B cell (primary cell): Measurements from ENCODE around the gene AKAP6. TPM values are rescaled to one million over a fixed set of nuclear protein-coding genes. Genes with fewer than 3 reads are reported as not detected.

Experiments used
- ATAC-seq: fragments of 200-7000 bp; cut with Tn5 transposase; one replicate; pipeline ENCODE4 v1.10.0; 2021; ENCODE audit warnings: low read depth, mild to moderate bottlenecking, moderate number of reproducible peaks, moderate library complexity
- CTCF ChIA-PET: fragments of 350-600 bp; sonication (Branson Sonifier 250); formaldehyde crosslinking; loops from one replicate; lab custom pipeline; 2021; ENCODE audit warnings: antibody characterized with exemption, inconsistent platforms; lab: Charles Lee
- POLR2A ChIA-PET: fragments of 350-600 bp; sonication (Branson Sonifier 250); formaldehyde crosslinking; loops from one replicate; lab custom pipeline; 2021; ENCODE audit warnings: antibody characterized with exemption; lab: Charles Lee
- DNase-seq: peaks from one replicate; pipeline ENCODE4 v3.0.0; 2013
- H2AFZ ChIP-seq: 2 replicates; pipeline ENCODE4 v1.6.1; 2012; ENCODE audit warnings: mild to moderate bottlenecking, low read depth, low read length; ENCODE audit not compliant: insufficient read depth, poor library complexity, severe bottlenecking
- H3K27ac ChIP-seq, 2 donors: 1 replicate in 1 of 2; 2 replicates in 1 of 2; pipeline ENCODE4 v1.5.1; 2012 to 2013; ENCODE audit warnings: low read length in 2 of 2, mild to moderate bottlenecking in 2 of 2, moderate library complexity in 1 of 2
- H3K27me3 ChIP-seq, 4 experiments: fragments of 200-600 bp in 1 of 4; sonication (generic) in 1 of 4; replicated peaks in 1 of 4; 1 replicate in 2 of 4; 2 replicates in 2 of 4; pipeline versions ENCODE4 v1.6.1 to v1.7.0; 2013 to 2016; ENCODE audit warnings: low read length in 3 of 4, mild to moderate bottlenecking in 2 of 4, mixed read lengths in 1 of 4, moderate library complexity in 1 of 4; ENCODE audit not compliant: insufficient read depth in 4 of 4, control insufficient read depth in 3 of 4; ENCODE audit errors: control extremely low read depth in 1 of 4
- H3K36me3 ChIP-seq, 2 experiments: replicated peaks in 1 of 2; 1 replicate in 1 of 2; 2 replicates in 1 of 2; pipeline versions ENCODE4 v1.6.1 to v1.7.1; 2013; ENCODE audit warnings: low read length in 1 of 2; ENCODE audit not compliant: insufficient read depth in 2 of 2, control insufficient read depth in 1 of 2; ENCODE audit errors: control extremely low read depth in 1 of 2, extremely low read depth in 1 of 2
- H3K4me1 ChIP-seq, 2 donors: fragments of 200-600 bp in 1 of 2; sonication (generic) in 1 of 2; 1 replicate in 1 of 2; 2 replicates in 1 of 2; pipeline versions ENCODE4 v1.5.1 to v1.6.1; 2013 to 2017; ENCODE audit warnings: low read length in 2 of 2; ENCODE audit not compliant: control insufficient read depth in 2 of 2, insufficient read depth in 2 of 2
- H3K4me2 ChIP-seq: replicated peaks from 2 replicates; pipeline ENCODE3; 2012; ENCODE audit warnings: mild to moderate bottlenecking, low read depth, low read length; ENCODE audit not compliant: poor library complexity, severe bottlenecking
- H3K4me3 ChIP-seq, 5 experiments: fragments of 200-600 bp in 1 of 5; sonication (generic) in 1 of 5; 1 replicate in 3 of 5; 2 replicates in 2 of 5; pipeline versions ENCODE4 v1.5.1 to v1.7.0; 2011 to 2016; ENCODE audit warnings: low read length in 4 of 5, mild to moderate bottlenecking in 4 of 5, low read depth in 2 of 5, control low read depth in 1 of 5, moderate library complexity in 1 of 5; ENCODE audit not compliant: insufficient read depth in 1 of 5; ENCODE audit errors: control extremely low read depth in 1 of 5, extremely low read depth in 1 of 5
- H3K79me2 ChIP-seq: fragments of 200-600 bp; sonication (generic); one replicate; pipeline ENCODE4 v1.6.0; 2016; ENCODE audit warnings: low read length; ENCODE audit not compliant: control insufficient read depth, insufficient read depth
- H3K9ac ChIP-seq: fragments of 200-600 bp; sonication (generic); 2 replicates; pipeline ENCODE4 v1.6.1; 2017; ENCODE audit warnings: mild to moderate bottlenecking, low read length, moderate library complexity
- H3K9me3 ChIP-seq, 3 donors: one replicate each; pipeline versions ENCODE4 v1.6.1 to v1.7.1; 2013; ENCODE audit warnings: low read length in 2 of 3; ENCODE audit not compliant: control insufficient read depth in 2 of 3, insufficient read depth in 1 of 3; ENCODE audit errors: control extremely low read depth in 1 of 3
- H4K20me1 ChIP-seq: 2 replicates; pipeline ENCODE4 v1.6.0; 2012; ENCODE audit warnings: mild to moderate bottlenecking, low read length; ENCODE audit not compliant: insufficient read depth, control insufficient read depth, poor library complexity, severe bottlenecking
- H3K27ac Mint-ChIP-seq: one replicate; pipeline ENCODE4 v1.8.0; 2021; ENCODE audit warnings: mixed read lengths
- H3K27me3 Mint-ChIP-seq: one replicate; pipeline ENCODE4 v1.8.0; 2021; ENCODE audit warnings: mixed read lengths
- H3K4me1 Mint-ChIP-seq: one replicate; pipeline ENCODE4 v1.8.0; 2021; ENCODE audit warnings: mixed read lengths
- H3K4me3 Mint-ChIP-seq: one replicate; pipeline ENCODE4 v1.8.0; 2021; ENCODE audit warnings: mixed read lengths
- H3K9me3 Mint-ChIP-seq: one replicate; pipeline ENCODE4 v1.8.0; 2022; ENCODE audit warnings: mixed read lengths; ENCODE audit not compliant: insufficient read depth
- CTCF ChIP-seq: fragments of 200-600 bp; IDR thresholded peaks from one replicate; pipeline ENCODE4 v1.8.0; 2022; ENCODE audit warnings: antibody characterized with exemption, mild to moderate bottlenecking
- EZH2 ChIP-seq: IDR thresholded peaks from 2 replicates; pipeline ENCODE4 v1.6.1; 2012; ENCODE audit warnings: borderline replicate concordance, low read depth, mild to moderate bottlenecking, moderate library complexity, low read length; ENCODE audit not compliant: insufficient read depth, poor library complexity, severe bottlenecking
- WGBS: methylation state at CpG from one replicate; pipeline ENCODE4 v1.1.5; 2013; ENCODE audit warnings: missing lambda C conversion rate; ENCODE audit not compliant: insufficient coverage; 5-methylcytosine and 5-hydroxymethylcytosine counted together
- intact Hi-C: fragments of 100-400 bp; cut with micrococcal nuclease; formaldehyde crosslinking; loops from one replicate; pipeline ENCODE4 v1.10.0; 2022
- polyA plus RNA-seq: library from polyadenylated mRNA; depleted of rRNA; stranded (reverse); fragments of >200 nt; gene quantifications from 2 replicates; pipeline ENCODE4 v1.2.3, GENCODE V29; 2012
- total RNA-seq, 2 donors: library from RNA; stranded (reverse); fragments of 120-200 nt in 1 of 2; gene quantifications; 1 replicate in 1 of 2; 2 replicates in 1 of 2; pipeline versions ENCODE4 v1.2.3 to v1.2.4, GENCODE V29; 2013 to 2022

AKAP6 gene
- total and polyA plus RNA-seq, 2 donors (not counting 1 experiment from before 2014, with no cell fraction given), result 1.4 to 2.8 TPM

- H3K4me2 ChIP-seq, result no peak overlapping the region
- no peaks in the 10 kb centered on the region for H4K20me1 ChIP-seq
- ChIA-PET POLR2A (no interaction called here), CTCF (no interaction called here)
- DNase-seq (no peak), ATAC-seq (no peak)
- H3K4me1 Mint-ChIP-seq, result no peaks in the 10 kb centered on the region
- no peak overlapping the region for H3K4me3 Mint-ChIP-seq
- intact Hi-C loops, result no loop called here
- no peak overlapping the region for H3K27ac Mint-ChIP-seq
- no peaks in the 10 kb centered on the region for H3K36me3 ChIP-seq
- H3K27me3 ChIP-seq, result no peaks in the 10 kb centered on the region
- no peaks in the 10 kb centered on the region for H3K79me2 ChIP-seq
- TF ChIP-seq EZH2 (no peak), CTCF (no peak)
- no peak overlapping the region for H2AFZ ChIP-seq
- no peaks in the 10 kb centered on the region for H3K4me1 ChIP-seq
- H3K27me3 Mint-ChIP-seq, result peaks cover 3% of the 10 kb centered on the region
- H3K4me3 ChIP-seq, result no peak overlapping the region
- WGBS, result no CpG with 5 or more reads among the region's 1 CpG
- H3K9ac ChIP-seq, result no peak overlapping the region
- no peaks in the 10 kb centered on the region for H3K9me3 ChIP-seq
- H3K9me3 Mint-ChIP-seq, result no peaks in the 10 kb centered on the region
- H3K27ac ChIP-seq, result no peak overlapping the region
These were observed 338.7 kb downstream of the AKAP6 start for GRCh38 chr14:32667791-32668190.

- WGBS, result 100% methylated on average over 1 of the region's 2 CpGs
- Histone ChIP-seq H4K20me1 (no peaks in the 10 kb centered on the region), H3K79me2 (no peaks in the 10 kb centered on the region), H2AFZ (no peak overlapping the region), H3K4me3 (no peak overlapping the region), H3K36me3 (no peaks in the 10 kb centered on the region), H3K4me1 (no peaks in the 10 kb centered on the region), H3K27me3 (no peaks in the 10 kb centered on the region), H3K27ac (no peak overlapping the region), H3K9ac (no peak overlapping the region), H3K4me2 (no peak overlapping the region), H3K9me3 (no peaks in the 10 kb centered on the region)
- Mint-ChIP-seq H3K4me3 (no peak overlapping the region), H3K27ac (no peak overlapping the region), H3K4me1 (no peaks in the 10 kb centered on the region), H3K27me3 (peaks cover 3% of the 10 kb centered on the region), H3K9me3 (no peaks in the 10 kb centered on the region)
- ATAC-seq, result no peak
- no peak for TF ChIP-seq EZH2
- no peak for TF ChIP-seq CTCF
- POLR2A ChIA-PET, result no interaction called here
- CTCF ChIA-PET, result no interaction called here
- no peak for DNase-seq
- intact Hi-C loops, result no loop called here
These were observed 340.3 kb downstream of the AKAP6 start for GRCh38 chr14:32669391-32669790.
